AG04449 (cell line): Measurements from ENCODE around the gene CDK5R1.

ENCODE experiments used
- CTCF ChIA-PET: fragments of 350-600 bp; formaldehyde crosslinking; extraction: SDS; loops from one replicate; lab custom pipeline; 2021; ENCODE audit warnings: antibody characterized with exemption; lab: Yijun Ruan, JAX
- POLR2A ChIA-PET: fragments of 400-600, 350-600 bp; formaldehyde crosslinking; extraction: SDS; loops from one replicate; lab custom pipeline; 2020; ENCODE audit warnings: antibody characterized with exemption, inconsistent platforms; lab: Yijun Ruan, JAX
- DNase-seq: peaks from one replicate; pipeline ENCODE4 v3.0.0-alpha.2; 2010; ENCODE audit warnings: low read depth, low spot score
- H3K4me3 ChIP-seq: 2 replicates; pipeline ENCODE4 v1.5.1; 2011; ENCODE audit warnings: low read depth, mild to moderate bottlenecking, control low read depth, low read length
- CTCF ChIP-seq: IDR thresholded peaks from one replicate; pipeline ENCODE4 v1.5.1; 2011; ENCODE audit warnings: mild to moderate bottlenecking, moderate library complexity, low read length, control low read depth, inconsistent platforms; ENCODE audit not compliant: insufficient read depth; ENCODE audit errors: missing control alignments

The CDK5R1 gene

DNA sequence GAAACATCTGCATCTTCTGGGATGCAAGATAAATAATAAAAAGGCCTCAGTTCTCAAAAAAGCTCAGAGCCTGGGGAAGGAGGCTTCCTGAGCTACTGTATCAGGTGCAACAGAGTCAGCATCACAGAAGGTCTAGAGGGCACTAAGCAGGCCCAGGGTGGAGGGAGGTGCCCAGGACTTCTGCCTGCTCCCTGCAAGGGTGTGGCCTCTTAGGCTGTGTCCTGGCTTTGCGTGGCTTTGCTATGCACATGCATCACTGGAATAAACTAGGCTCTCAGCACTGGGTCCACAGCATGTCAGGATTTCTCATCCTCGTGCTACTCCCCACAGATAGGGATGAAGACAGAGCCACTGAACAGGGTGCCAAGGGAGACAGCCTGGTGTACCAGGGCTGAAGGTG lies 25.5 kb downstream of the CDK5R1 start:
- CTCF ChIA-PET, result interaction anchor here (1.2 kb wide), 1 partner anchor 28 kb away, joined by 3 read pairs; no protein-coding TSS in a partner anchor
- POLR2A ChIA-PET, result no interaction called here
- TF ChIP-seq CTCF, result no peak
- H3K4me3 ChIP-seq, result no peak overlapping the region
- DNase-seq, result no peak

DNA sequence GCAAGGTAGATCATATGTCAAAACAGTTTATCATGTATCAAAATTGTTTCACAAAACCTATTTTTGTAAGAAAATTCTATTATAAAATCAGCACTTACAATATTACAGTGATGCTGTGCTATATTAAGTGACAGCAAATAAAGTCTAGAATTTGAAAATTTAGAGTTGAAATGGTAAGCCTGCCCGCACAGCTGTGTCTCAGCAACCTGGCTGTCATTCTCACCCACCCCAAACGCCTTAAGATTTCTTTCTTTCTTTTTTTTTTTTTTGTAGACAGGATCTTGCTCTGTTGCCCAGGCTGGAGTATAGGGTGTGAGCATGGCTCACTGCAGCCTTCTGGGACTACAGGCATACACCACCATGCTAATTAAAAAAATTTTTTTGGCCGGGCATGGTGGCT lies 26.8 kb downstream of the CDK5R1 start:
- POLR2A ChIA-PET, result no interaction called here
- no peak overlapping the region for H3K4me3 ChIP-seq
- no peak for DNase-seq
- TF ChIP-seq CTCF, result no peak
- CTCF ChIA-PET, result no interaction called here

DNA sequence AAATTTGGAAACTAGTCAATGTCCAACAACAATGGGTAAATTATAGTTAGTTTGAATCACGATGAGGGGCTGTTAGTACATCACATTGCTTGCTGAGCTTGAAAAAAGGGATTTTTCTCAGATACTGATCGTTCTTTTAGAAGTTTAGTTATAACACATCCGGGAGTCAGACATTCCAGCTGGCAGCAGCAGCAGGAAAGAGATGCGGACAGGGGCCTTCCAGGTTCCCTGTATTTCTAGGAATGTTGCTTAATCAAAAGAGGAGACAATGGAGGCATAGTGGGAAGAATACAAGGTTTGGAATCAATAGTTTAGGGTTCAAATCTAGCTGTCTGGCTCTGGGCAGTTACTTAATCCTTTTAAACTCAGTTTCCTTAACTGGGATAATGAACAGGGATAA lies 27.8 kb downstream of the CDK5R1 start:
- DNase-seq, result no peak
- CTCF ChIA-PET, result no interaction called here
- TF ChIP-seq CTCF, result no peak
- no peak overlapping the region for H3K4me3 ChIP-seq
- POLR2A ChIA-PET, result no interaction called here

DNA sequence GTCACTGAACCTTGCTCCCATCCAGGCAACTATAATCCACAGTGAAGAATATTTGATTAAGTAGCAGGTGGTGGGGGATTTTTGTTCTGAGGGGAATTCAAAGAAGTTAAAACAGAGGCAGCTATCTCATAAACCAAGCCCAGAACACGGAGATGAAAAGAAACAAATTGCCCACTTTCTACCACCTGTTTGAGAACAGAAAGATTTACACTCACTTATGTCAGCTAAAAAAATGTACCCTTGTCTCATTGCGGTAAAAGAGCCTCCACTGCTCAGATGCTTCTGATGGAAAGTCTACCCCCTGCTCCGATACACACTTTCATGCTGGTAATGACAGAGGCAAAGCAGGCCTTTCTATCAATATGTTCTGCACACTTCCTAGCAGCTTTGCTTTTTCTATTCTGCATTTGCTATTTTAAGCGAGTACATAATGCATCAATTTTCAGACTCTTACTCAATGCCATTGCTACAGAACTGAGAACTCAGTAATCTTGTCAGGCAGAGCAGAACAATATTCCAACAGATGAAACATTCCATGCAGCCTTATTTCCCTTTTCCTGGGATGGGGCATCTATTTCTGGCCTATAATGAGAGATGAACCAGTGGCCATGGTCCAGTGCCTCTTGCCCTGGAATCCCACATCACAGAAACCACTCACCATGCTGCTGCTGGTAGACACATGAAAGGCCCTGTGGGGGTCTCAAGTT lies 29.0 kb downstream of the CDK5R1 start:
- DNase-seq, result no peak
- ChIA-PET POLR2A (no interaction called here), CTCF (interaction anchor here (1.2 kb wide), 1 partner anchor 11 kb away, joined by 4 read pairs; no protein-coding TSS in a partner anchor)
- no peak for TF ChIP-seq CTCF
- no peak overlapping the region for H3K4me3 ChIP-seq

- H3K4me3 ChIP-seq, result no peak overlapping the region
- ChIA-PET POLR2A (no interaction called here), CTCF (interaction anchor here (1.2 kb wide), 1 partner anchor 12 kb away, joined by 4 read pairs; no protein-coding TSS in a partner anchor)
- TF ChIP-seq CTCF, result no peak
- DNase-seq, result no peak
Observed at GRCh38 chr17:32516450-32516849, 29.7 kb downstream of the CDK5R1 start.

GRCh38 chr17:32516940-32517701 lies 30.3 kb downstream of the CDK5R1 start:
- no peak overlapping the region for H3K4me3 ChIP-seq
- TF ChIP-seq CTCF, result no peak
- DNase-seq, result no peak
- CTCF ChIA-PET, result interaction anchor here (1.2 kb wide), 1 partner anchor 13 kb away, joined by 4 read pairs; no protein-coding TSS in a partner anchor
- POLR2A ChIA-PET, result no interaction called here
